HG02938 (cell line): ENCODE data around the gene SDE2.
"Not testable (repeated sequence)": the region's sequence is repeated elsewhere in the genome, so short reads cannot be mapped to it uniquely, and the experiment has no call there.

Experiments
- ATAC-seq: cut with Tn5 transposase; IDR thresholded peaks from one replicate; pipeline ENCODE4 v1.9.1; 2021; ENCODE audit warnings: mild to moderate bottlenecking, moderate library complexity; ENCODE audit not compliant: unreplicated experiment

The SDE2 gene

DNA sequence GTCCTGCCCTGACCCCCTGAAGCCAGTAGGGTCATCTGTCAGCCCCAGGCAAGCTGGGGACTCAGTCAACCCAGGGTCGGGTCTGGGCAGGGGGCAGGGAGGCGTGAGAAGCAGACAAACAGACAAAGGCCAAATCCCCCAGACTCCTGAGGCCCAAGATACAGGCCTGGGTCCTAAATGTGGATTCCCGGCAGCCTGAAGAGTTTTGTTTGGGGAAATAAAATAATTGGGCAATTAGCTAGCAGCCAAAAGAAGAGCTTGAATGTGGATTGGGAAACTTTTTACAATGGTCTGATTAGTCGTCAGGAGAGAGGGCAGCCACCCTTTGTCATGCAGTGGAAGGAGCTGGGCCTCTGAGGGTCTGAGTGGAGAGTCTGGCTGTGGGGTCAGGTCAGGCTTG, 53.6 kb downstream of the SDE2 start:
- ATAC-seq = no peak

DNA sequence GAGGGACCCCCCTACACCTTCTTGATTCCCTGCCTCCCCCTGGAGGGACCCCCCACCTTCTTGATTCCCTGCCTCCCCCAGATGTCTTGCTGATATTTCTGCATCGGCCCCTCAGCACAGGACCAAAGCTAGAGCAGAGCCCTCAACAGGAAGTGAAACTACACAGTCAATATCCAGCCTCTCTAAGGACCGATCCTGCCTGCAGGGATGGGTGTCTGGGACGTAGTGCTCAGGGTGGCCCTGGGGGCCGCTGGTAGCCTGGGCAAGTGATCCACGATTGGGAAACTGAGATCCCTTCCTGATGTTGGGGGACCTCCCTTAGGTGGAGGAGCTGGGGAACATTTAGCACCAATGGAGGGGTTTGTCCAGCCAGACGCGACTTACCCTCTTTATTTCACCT, 54.2 kb downstream of the SDE2 start:
- ATAC-seq = peak; percentile 74

DNA sequence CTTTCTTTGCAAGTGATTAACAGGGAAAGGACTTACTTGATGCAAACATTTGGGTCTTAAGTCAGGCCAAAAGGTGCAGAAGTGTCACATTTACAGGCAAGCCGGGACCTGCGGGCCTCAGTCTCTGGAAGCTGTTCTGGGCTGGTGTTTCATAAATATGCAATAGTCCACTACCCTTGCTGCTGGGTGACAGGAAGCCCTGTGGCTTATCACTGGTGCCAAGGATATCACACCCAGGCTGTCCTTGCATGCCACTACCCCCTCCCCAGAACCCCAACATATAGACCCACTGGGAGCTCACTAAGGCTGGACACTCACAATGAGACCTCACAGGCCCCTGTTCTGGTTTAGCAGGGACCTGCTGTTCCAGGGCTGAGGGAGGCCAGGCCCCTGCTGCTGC, 54.8 kb downstream of the SDE2 start:
- ATAC-seq = no peak

DNA sequence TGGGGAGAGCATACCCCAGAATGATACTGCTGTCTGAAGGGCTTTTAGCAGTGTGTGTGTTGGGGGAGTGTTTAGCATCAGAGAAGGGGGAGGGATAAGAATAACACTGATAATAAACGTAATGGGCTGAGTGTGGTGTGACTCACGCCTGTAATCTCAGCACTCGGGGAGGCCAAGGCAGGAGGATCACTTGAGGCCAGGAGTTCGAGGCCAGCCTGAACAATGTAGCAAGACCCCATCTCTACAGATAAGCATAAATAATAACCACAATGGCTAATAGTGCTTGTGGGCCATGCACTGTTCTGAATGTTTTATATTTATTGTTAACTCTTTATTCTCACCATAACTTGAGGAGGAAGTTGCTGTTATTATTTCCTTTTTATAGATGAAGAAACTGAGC, 55.6 kb downstream of the SDE2 start:
- ATAC-seq = no peak

DNA sequence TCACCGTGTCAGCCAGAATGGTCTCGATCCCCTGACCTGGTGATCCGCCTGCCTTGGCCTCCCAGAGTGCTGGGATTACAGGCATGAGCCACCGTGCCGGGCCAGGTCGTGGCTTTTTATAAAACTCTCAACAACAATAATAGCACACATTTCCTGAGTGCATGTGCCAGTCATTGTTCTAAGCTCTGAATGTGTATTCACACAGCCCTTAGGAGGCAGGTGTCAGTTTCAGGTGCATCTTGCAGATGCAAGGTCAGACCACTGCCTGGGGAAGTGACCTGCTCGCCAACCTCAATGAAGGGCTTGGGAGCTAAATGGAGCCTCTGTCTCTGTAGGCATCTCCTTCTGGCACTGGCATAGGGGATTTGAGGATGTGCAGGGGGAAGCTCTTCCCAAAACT, 56.6 kb downstream of the SDE2 start:
- ATAC-seq = peak; percentile 72

DNA sequence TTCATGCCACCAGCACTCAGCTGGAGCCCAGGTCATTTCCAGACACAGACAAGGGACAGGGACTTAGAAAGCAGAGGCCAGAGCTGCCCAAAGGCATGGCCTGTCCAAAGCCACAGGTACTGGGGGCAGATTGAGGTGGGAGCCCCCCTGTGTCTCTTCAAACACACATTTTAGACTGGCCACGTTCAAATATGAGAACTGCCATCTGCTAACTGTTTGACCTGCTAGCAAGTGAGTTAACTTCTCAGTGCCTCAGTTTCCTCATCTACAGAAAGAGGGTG, 57.3 kb downstream of the SDE2 start:
- ATAC-seq = no peak

DNA sequence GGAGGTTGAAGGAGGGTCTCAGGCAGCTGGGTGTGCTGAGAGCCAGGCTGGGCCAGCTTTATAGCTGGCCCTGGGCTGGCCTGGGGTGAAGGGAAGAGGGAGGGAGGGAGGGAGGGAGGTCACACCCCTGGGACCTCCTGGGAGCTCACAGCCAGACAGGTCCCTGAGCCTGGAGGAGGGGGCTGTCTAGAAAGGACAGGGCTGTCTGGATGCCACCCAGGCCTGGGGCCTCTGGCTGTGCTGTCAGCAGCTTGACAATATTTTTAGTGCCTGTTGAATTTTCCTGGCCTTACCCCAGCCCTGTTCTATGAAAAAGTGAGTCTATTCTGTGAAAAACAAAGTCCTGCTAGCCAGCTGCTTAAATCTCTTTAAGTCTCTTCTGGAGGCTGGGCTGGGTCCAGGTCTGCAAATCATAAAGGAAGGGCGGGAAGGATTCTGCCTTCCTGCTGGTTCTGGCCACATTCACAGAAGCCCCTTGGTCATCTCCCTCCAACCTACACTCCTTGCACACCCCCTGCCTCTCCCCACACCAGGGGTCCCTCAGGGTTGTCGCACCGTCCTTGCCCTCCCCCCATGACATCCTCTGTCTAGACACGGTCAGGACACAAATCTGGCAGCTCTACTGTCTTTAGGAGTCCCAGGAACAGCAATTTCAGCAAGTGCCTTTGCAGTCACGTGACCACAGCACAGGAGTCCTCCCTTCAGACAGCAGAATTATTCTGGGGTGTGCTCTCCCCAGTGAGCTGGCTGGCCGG, 57.8 kb downstream of the SDE2 start, which contains the start of gene LEFTY2:
Gene LEFTY2, minus strand, starts transcription at position 34 of the 755 bp plus-strand sequence. CDS start 80 bp downstream, outside the sequence.
- no peak for ATAC-seq

DNA sequence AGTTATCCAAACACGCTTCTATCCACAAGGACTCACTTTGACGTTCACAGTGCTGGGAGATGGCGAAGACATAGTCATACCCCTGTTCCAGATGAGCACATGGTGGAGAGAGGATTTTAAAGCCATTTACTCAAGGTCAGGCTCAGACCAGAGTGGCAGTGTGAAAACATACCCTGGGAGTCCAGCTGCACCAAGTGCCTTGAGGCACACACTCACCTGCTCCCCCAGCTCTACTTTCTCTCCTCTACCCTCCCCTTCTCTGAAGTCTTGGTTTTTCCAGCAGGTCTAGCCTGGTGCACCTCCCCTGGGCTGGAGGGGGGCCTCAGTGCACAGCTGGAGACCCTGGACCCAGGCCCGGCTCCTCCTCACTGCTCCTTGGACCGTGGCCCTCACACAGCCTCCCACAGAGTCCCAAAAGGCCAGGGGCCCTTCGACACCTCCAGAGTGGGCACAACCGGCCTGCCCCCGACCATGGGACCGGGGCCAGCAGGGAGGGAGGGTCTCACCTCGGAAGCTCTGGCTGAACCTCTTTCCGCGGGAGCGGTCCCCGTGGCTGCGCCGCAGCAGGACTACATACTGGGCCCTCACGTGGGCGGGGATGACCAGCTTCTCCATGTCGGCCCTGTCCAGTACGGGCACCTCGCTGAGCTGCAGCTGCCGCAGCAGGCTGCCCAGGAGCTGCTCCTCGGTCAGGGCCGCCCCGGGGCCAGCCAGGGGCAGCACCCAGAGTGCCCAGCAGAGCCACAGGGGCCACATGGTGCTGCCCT, 58.6 kb downstream of the SDE2 start:
- ATAC-seq = no peak

DNA sequence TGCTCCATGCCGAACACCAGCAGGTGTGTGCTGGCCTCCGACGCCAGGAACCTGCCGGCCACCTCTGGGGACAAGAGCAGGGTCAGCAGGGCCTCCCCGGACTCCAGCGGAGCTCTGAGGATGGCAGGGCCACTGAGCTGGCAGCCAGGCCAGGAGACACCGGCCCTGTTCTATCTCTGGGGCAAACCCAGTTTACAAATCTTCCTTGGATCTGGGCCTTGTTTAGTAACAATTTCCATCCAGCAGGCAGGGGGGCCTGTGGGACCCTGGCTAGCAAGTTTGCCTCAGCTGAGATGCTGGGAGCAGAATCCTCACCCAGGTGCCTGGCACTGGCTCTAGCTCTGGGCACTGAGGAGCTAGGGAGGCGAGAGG, 59.2 kb downstream of the SDE2 start:
- ATAC-seq = not testable (repeated sequence)

DNA sequence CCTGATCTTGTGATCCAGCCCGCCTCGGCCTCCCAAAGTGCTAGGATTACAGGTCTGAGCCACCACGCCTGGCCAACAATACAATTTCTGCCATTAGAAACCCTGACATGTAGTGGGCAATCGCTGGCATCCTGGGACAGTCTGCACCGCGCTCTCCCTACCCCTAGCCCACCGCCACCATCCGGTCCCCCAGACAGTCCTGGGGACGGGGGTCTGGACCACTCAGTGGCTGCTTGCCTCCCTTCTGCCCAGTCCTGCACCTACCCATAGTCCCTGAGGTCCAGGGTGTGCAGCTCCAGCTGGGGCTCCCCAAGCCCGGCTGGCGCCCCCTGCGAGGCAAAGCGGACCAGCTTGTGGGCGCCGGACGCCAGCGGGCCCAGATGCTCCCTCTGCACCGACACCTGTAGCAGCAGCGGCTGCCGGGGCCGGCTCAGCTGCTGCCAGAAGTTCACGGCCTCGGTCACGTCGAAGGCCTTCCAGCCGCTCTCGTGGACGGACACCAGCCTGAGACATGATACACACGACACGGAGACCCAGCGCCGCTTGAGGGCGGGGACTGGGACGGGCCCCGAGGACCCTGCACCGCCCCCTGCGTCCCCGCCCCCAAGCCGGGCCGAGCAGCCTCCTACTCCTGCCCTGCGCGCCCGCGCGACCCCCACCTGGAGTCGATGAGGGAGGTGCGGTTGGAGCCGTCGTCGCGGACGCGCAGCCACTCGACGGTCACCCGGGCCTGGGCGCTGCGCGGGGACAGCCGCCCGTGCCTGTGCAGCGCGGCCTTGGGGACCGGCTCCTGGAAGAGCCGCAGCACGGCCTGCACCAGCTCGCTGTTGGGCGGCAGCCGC, 59.8 kb downstream of the SDE2 start:
- ATAC-seq = not testable (repeated sequence)

DNA sequence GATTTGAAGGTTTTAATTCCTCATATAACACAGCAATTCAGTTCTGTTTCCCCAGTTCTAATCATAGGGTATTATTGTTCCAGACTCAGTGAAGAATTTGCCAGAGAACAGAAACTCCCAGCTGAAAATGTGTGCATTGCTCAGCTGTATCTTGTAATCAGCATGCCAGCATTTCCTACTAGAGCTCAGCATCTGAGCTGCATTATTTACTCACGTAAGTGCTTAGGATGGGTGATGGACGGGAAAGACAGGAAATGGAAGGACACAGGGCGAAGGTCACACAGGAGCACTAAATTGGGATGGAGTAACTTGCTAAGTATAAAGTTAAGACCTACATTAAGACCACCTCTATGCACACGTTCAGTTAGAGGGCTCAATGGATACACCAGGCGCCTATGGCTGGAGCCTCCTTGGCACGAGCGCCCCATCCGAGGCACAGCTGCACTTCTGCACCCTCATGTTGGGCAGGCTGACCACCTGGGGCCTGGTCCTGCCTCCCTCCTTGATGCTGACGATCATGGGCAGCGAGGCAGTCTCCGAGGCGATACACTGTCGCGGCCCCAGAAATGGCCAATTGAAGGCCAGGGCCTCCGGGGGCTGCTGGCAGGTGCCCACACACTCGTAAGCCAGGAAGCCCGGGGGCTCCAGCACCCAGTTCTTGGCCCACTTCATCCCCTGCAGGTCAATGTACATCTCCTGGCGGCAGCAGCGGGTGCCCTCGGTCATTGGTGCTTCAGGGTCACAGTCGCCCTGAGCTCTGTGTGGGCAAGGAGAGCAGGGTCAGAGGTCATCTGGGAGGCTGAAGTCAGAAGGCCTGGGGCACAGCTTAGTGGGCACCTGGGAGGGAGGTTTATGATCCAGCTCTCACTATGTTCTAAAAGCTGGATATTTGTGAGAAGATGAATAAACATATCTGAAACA, 61.8 kb downstream of the SDE2 start:
- no peak for ATAC-seq

DNA sequence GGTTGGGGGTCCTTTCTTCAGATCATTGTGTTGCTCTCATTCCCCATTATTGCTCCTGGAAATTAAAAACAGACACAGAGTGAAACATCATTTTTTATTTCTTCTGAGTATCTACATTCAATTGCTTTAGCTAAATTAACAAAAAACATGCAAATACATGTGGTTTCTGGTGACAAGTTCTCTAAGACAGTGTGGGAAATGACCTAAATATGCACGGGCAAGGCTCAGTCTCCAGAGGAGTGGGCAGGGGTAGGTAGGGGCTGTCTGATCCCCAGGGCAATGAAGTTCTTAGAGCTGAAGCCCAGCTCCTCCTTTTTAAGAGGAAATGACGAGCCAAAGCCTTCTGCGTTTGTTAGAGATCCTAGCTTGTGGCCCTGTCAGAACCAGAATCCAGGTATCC, 62.6 kb downstream of the SDE2 start:
- ATAC-seq = no peak

DNA sequence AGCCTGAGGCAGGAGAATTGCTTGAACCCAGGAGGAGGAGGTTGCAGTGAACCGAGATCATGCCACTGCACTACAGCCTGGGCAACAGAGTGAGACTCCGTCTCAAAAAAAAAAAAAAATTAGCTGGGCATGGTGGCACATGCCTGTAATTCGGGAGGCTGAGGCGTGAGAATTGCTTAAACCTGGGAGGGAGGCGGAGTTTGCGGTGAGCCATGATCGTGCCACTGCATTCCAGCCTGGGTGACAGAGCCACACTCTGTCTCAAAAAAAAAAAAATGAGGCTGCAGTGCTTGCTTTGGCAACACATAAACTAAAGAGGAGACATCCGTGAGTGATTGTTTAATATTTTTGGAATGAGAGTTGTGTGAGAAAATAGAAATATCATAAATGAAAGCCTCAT, 63.1 kb downstream of the SDE2 start:
- not testable (repeated sequence) for ATAC-seq

DNA sequence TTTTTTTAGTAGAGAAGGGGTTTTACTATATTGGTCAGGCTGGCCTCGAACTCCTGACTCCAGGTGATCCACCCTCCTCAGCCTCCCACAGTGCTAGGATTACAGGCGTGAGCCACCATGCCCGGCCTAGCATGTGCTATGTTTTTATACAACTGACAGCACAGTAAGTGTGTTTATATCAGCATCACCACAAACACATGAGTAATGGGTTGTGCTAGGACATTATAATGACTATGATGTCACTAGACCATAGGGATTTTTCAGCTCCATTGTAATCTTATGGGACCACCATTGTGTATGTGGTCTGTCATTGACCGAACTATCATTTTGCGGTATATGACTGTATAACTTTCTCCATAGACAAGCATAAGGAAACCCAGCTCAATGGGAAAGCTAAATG, 64.4 kb downstream of the SDE2 start:
- ATAC-seq = no peak

DNA sequence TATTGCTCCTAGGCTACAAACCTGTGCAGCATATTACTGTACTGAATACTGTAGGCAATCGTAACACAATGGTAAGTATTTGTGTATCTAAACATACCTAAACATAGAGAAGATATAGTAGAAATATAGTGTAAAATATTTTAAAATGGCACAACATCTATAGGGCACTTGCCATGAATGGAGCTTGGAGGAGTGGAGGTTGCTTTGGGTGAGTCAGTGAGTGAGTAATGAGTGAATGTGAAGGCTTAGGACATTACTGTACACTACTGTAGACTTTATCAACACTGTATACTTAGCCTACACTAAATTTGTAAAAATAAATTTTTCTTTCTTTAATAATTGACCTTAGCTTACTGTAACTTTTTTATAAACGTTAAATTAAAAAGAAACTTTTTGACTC, 66.1 kb downstream of the SDE2 start:
- no peak for ATAC-seq
